GM12891 (cell line): ENCODE results near the gene CDCP1.

Experiments
- PAX5 ChIP-seq: IDR thresholded peaks from 2 replicates; pipeline ENCODE4 v1.6.1; 2011; ENCODE audit warnings: low read length, moderate library complexity, mild to moderate bottlenecking; ENCODE audit not compliant: insufficient read depth, severe bottlenecking
- POLR2A ChIP-seq: IDR thresholded peaks from 2 replicates; pipeline ENCODE4 v1.6.1; 2011; ENCODE audit warnings: low read depth, low read length, control low read depth
- POLR2AphosphoS5 ChIP-seq: IDR thresholded peaks from 2 replicates; pipeline ENCODE4 v1.6.1; 2011; ENCODE audit warnings: low read depth, low read length, control low read depth
- POU2F2 ChIP-seq: IDR thresholded peaks from 2 replicates; pipeline ENCODE4 v1.6.1; 2011; ENCODE audit warnings: low read depth, mild to moderate bottlenecking, control low read depth, low read length, moderate library complexity
- TAF1 ChIP-seq: IDR thresholded peaks from 2 replicates; pipeline ENCODE4 v1.6.1; 2011; ENCODE audit warnings: low read depth, low read length, control low read depth

- TF ChIP-seq TAF1 = no peak
- no peak for TF ChIP-seq POLR2A
- no peak for TF ChIP-seq POU2F2
- no peak for TF ChIP-seq POLR2AphosphoS5
- no peak for TF ChIP-seq PAX5
Observed at GRCh38 chr3:45131201-45131600, 15.0 kb downstream of the CDCP1 start.
